ENCODE results near the gene SLK. TPM values are rescaled to one million over a fixed set of nuclear protein-coding genes. Genes with fewer than 3 reads are reported as not detected.

The SLK gene
- total RNA-seq (2014; rRNA removed; shearing (Covaris generic)) = 15.6 and 29.7 TPM in 2 replicates

GRCh38 chr10:103966671-103967447 is at the start of gene SLK:
Gene SLK (plus strand): TSS chr10:103967140. CDS start chr10:103967746, 606 bp downstream.
- DNase-seq = peak; percentile 86
- Histone ChIP-seq H3K36me3 (replicated peaks; ENCODE audit: control insufficient read depth, insufficient read depth, low read length) (no peaks in the 10 kb centered on the region), H3K4me3 (ENCODE audit: insufficient read depth, low read depth, low read length) (peak within 1 kb of the TSS; percentile 84), H3K27me3 (ENCODE audit: control insufficient read depth, insufficient read depth, low read length) (peaks cover 4% of the 10 kb centered on the region; the same call in 1 of the 2 replicates)

DNA sequence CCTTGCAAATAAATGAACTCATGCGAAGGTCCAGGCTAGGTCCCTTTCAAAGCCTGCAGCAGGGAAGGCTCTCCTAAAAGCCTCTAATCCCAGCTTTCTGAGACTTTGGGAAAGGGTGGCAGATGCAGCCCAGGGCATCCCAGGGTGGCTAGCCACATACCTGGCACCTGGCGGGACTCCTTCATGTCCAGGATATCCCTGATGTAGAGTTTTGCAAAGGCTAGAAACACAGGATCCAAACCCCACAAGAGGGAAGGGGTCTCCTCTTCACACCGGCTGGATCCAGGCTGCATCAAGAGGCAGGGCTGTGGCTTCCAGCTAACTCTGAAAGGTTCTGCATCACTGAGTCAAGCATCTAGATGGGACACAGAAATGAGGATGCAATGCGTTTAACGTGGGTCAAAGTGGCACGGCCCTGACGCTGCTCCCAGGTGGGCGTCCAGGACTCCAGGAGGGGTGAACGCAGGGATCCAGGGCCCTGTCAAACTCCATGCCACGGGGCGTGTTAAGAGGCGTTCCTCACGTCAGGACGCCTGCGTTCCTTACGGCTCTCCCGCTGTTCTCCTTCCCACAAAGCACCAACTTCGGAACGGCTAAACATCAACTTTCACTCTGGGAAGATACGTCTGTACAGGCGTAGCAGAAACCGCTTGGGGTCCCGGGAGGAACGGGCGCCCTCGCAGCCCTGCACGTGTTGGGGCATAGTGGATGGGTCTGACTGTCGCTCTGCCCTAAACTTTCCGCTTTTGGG is 49.5 kb upstream of the SLK start:
- H3K4me3 ChIP-seq (ENCODE audit: insufficient read depth, low read depth, low read length) = peak overlapping the region; percentile 64
- no peaks in the 10 kb centered on the region for H3K36me3 ChIP-seq (replicated peaks; ENCODE audit: control insufficient read depth, insufficient read depth, low read length)
- DNase-seq = no peak
- no peaks in the 10 kb centered on the region for H3K27me3 ChIP-seq (ENCODE audit: control insufficient read depth, insufficient read depth, low read length)

GRCh38 chr10:103918053-103918846 is 48.7 kb upstream of the SLK start, which contains the start of gene STN1:
Gene STN1 (minus strand): TSS chr10:103918184. CDS start chr10:103917594, 590 bp downstream.
- Histone ChIP-seq H3K4me3 (ENCODE audit: insufficient read depth, low read depth, low read length) (peak within 1 kb of the TSS; percentile 64), H3K27me3 (ENCODE audit: control insufficient read depth, insufficient read depth, low read length) (no peaks in the 10 kb centered on the region), H3K36me3 (replicated peaks; ENCODE audit: control insufficient read depth, insufficient read depth, low read length) (no peaks in the 10 kb centered on the region)
- DNase-seq = peak; percentile 97

DNA sequence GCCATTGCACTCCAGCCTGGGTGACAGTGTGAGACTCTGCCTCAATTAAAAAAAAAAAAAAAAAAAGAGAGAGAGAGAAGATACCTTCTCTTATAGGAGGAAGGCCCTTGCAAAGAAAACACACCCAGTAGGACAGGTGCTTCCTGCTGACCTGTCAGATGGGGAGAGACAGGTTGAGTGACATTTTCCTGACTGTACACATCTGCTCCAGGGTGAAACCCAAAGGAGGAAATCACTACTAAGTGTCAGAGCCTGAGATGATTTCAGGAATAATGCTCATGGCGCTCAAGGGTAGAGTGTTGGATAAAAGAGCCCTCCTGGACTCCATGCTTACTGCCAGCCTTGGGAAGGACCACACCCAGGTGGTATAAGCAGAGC is 47.3 kb upstream of the SLK start:
- no peak overlapping the region for H3K4me3 ChIP-seq (ENCODE audit: insufficient read depth, low read depth, low read length)
- H3K36me3 ChIP-seq (replicated peaks; ENCODE audit: control insufficient read depth, insufficient read depth, low read length) = no peaks in the 10 kb centered on the region
- DNase-seq = no peak
- no peaks in the 10 kb centered on the region for H3K27me3 ChIP-seq (ENCODE audit: control insufficient read depth, insufficient read depth, low read length)

GRCh38 chr10:103921248-103921647 is 45.7 kb upstream of the SLK start:
- Histone ChIP-seq H3K36me3 (replicated peaks; ENCODE audit: control insufficient read depth, insufficient read depth, low read length) (no peaks in the 10 kb centered on the region), H3K27me3 (ENCODE audit: control insufficient read depth, insufficient read depth, low read length) (no peaks in the 10 kb centered on the region), H3K4me3 (ENCODE audit: insufficient read depth, low read depth, low read length) (no peak overlapping the region)
- DNase-seq = no peak

GRCh38 chr10:103921750-103922195 is 45.2 kb upstream of the SLK start:
- no peak overlapping the region for H3K4me3 ChIP-seq (ENCODE audit: insufficient read depth, low read depth, low read length)
- peak; percentile 31 for DNase-seq
- no peaks in the 10 kb centered on the region for H3K36me3 ChIP-seq (replicated peaks; ENCODE audit: control insufficient read depth, insufficient read depth, low read length)
- no peaks in the 10 kb centered on the region for H3K27me3 ChIP-seq (ENCODE audit: control insufficient read depth, insufficient read depth, low read length)

GRCh38 chr10:103922659-103923058 is 44.3 kb upstream of the SLK start:
- no peak for DNase-seq
- Histone ChIP-seq H3K27me3 (ENCODE audit: control insufficient read depth, insufficient read depth, low read length) (no peaks in the 10 kb centered on the region), H3K4me3 (ENCODE audit: insufficient read depth, low read depth, low read length) (no peak overlapping the region), H3K36me3 (replicated peaks; ENCODE audit: control insufficient read depth, insufficient read depth, low read length) (no peaks in the 10 kb centered on the region)

DNA sequence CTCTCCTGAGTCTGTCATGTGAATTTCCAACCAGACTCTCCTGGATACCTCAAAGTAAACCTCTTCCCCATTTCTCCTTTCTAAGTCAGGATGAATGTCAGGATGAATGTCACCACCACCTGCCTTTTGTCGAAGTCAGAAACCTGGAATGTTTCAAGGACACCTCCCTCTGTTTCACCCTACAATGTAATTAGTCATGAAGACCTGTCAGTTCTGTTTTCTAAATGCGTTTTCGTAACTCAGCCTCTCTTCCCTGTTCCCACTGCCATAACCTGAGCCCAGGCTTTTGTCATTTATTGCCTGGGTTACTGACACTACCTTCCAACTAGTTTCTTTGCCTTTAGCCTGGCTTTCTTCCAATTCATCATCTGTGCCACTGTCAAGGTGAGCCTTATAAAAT is 43.4 kb upstream of the SLK start:
- no peak for DNase-seq
- no peaks in the 10 kb centered on the region for H3K27me3 ChIP-seq (ENCODE audit: control insufficient read depth, insufficient read depth, low read length)
- H3K36me3 ChIP-seq (replicated peaks; ENCODE audit: control insufficient read depth, insufficient read depth, low read length) = no peaks in the 10 kb centered on the region
- no peak overlapping the region for H3K4me3 ChIP-seq (ENCODE audit: insufficient read depth, low read depth, low read length)

DNA sequence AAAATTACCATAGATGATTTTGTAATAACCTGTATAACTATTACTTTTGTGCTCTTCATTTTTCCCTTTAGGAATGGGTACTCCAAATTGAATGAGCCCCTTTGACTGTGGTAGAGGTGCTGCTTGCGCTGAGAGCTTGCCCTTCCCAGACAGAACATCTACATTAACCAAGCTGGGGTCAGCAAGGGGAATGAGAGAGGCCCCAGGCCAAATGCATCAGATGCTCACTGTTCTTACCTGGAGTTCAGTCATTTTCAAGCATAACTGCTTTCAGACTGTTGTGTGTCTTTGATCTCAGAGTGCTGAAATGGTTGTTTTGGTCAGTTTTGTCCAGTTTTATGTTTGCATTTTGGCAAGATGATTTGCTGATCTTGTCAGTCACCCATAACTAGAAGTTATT is 41.3 kb upstream of the SLK start:
- DNase-seq = no peak
- no peaks in the 10 kb centered on the region for H3K36me3 ChIP-seq (replicated peaks; ENCODE audit: control insufficient read depth, insufficient read depth, low read length)
- H3K27me3 ChIP-seq (ENCODE audit: control insufficient read depth, insufficient read depth, low read length) = no peaks in the 10 kb centered on the region
- H3K4me3 ChIP-seq (ENCODE audit: insufficient read depth, low read depth, low read length) = no peak overlapping the region

DNA sequence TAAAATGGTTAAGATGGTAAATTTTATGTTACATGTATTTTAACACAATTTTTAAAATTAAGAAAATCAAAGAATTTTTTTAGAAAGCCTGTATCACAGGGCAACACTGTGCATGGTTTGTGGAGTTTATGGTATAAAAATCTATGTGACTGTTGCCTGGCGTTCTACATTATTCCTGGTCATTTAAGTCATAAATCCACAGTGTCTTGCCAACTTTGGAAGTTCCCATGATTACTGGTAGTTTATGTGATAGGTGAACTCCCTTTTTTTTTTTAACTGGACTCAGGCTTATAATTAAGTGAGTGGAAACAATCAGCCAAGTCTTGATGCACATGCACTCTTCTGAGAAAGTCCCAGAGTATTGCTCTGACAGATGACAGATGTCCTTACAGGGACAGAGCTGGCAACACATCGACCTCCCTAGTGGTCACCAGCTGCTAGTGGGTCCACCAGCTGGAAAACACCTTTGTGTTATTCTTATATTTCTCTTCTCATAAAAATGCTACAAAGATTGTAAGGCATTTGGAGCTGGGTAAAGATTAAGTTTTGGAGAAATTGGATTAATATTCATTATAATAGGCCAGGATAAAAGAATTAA is 40.1 kb upstream of the SLK start:
- no peak overlapping the region for H3K4me3 ChIP-seq (ENCODE audit: insufficient read depth, low read depth, low read length)

GRCh38 chr10:103928784-103929183 is 38.2 kb upstream of the SLK start:
- Histone ChIP-seq H3K4me3 (ENCODE audit: insufficient read depth, low read depth, low read length) (no peak overlapping the region), H3K27me3 (ENCODE audit: control insufficient read depth, insufficient read depth, low read length) (no peaks in the 10 kb centered on the region), H3K36me3 (replicated peaks; ENCODE audit: control insufficient read depth, insufficient read depth, low read length) (no peaks in the 10 kb centered on the region)
- DNase-seq = no peak

More for the DNA sequence above, 40.1 kb upstream of the SLK start:
- no peak for DNase-seq
- H3K27me3 ChIP-seq (ENCODE audit: control insufficient read depth, insufficient read depth, low read length) = no peaks in the 10 kb centered on the region
- no peaks in the 10 kb centered on the region for H3K36me3 ChIP-seq (replicated peaks; ENCODE audit: control insufficient read depth, insufficient read depth, low read length)

DNA sequence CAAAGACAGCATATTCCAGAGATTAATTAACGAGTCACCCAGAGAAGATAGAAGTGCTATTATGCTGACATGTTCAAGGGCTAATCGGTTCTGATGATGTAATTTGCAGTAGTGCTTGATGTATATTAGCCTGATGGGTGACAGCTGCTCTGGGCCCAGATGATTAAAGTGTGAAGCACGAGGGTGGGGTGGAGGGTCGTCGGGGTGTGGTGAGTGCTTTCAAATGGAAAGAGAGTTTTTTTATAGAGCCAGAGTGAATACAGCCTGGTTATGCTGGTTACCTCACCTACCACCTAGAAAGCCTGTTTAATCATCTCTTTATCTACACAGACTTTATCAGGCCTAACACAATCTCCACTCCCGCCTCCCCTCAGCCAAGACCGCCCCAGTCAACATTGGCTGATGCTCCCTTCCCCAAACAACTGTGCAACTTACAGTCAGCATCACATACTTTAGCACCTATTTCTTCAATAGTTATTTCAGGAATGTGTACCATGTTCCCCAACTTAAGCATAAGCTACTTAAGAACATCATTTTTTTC is 37.5 kb upstream of the SLK start:
- no peaks in the 10 kb centered on the region for H3K27me3 ChIP-seq (ENCODE audit: control insufficient read depth, insufficient read depth, low read length)
- no peak overlapping the region for H3K4me3 ChIP-seq (ENCODE audit: insufficient read depth, low read depth, low read length)
- H3K36me3 ChIP-seq (replicated peaks; ENCODE audit: control insufficient read depth, insufficient read depth, low read length) = no peaks in the 10 kb centered on the region
- no peak for DNase-seq

DNA sequence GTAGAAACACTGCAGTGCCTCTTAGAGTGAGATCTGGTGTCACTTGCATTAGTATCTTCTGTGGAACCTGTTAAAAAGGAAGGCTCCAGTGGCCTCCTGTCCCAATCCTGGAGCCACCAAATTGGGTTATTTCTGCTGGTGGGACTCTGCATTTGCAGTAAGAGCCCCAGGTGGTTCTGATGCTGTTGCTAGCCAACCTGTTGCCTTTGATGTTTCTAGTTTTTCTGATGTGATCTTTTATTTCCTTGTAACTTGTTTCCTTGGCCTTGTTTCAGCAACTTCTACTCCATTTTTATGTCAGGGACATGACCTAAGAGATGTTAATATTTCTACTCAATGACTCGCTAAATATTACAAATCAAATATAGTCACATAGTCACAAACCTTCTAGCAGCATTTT is 36.5 kb upstream of the SLK start:
- no peak for DNase-seq
- H3K4me3 ChIP-seq (ENCODE audit: insufficient read depth, low read depth, low read length) = no peak overlapping the region
- H3K36me3 ChIP-seq (replicated peaks; ENCODE audit: control insufficient read depth, insufficient read depth, low read length) = no peaks in the 10 kb centered on the region
- no peaks in the 10 kb centered on the region for H3K27me3 ChIP-seq (ENCODE audit: control insufficient read depth, insufficient read depth, low read length)

- Histone ChIP-seq H3K4me3 (ENCODE audit: insufficient read depth, low read depth, low read length) (no peak overlapping the region), H3K27me3 (ENCODE audit: control insufficient read depth, insufficient read depth, low read length) (no peaks in the 10 kb centered on the region), H3K36me3 (replicated peaks; ENCODE audit: control insufficient read depth, insufficient read depth, low read length) (no peaks in the 10 kb centered on the region)
- no peak for DNase-seq
Measured at GRCh38 chr10:103930881-103931280, 36.1 kb upstream of the SLK start.

Data from H7 (cell line).